Loucy (cell line): ENCODE measurements around the gene CPEB1.

ENCODE experiments used
- H2AFZ ChIP-seq: fragments of 200-600 bp; sonication (generic); 2 replicates; pipeline ENCODE4 v1.6.0; 2016; ENCODE audit warnings: antibody characterized with exemption, mild to moderate bottlenecking, low read length, moderate library complexity
- H3F3A ChIP-seq: fragments of 200-600 bp; 2 replicates; pipeline ENCODE4 v1.6.0; 2016; ENCODE audit warnings: antibody characterized with exemption, low read depth, mild to moderate bottlenecking
- H3K27me3 ChIP-seq: fragments of 200-600 bp; sonication (generic); 2 replicates; pipeline ENCODE4 v1.6.1; 2014; ENCODE audit warnings: low read length, mild to moderate bottlenecking; ENCODE audit not compliant: insufficient read depth, poor library complexity, severe bottlenecking
- H3K36me3 ChIP-seq: fragments of 200-600 bp; sonication (generic); 2 replicates; pipeline ENCODE4 v1.6.1; 2016; ENCODE audit warnings: low read length; ENCODE audit not compliant: insufficient read depth
- H3K4me1 ChIP-seq: fragments of 200-600 bp; sonication (generic); 2 replicates; pipeline ENCODE4 v1.5.1; 2014; ENCODE audit warnings: low read length, mild to moderate bottlenecking; ENCODE audit not compliant: insufficient read depth, poor library complexity, severe bottlenecking
- H3K4me2 ChIP-seq: fragments of 200-600 bp; sonication (generic); 2 replicates; pipeline ENCODE4 v1.6.0; 2014; ENCODE audit warnings: antibody characterized with exemption, low read length, low read depth, mild to moderate bottlenecking; ENCODE audit not compliant: poor library complexity, severe bottlenecking
- H3K4me3 ChIP-seq: fragments of 200-600 bp; sonication (generic); 2 replicates; pipeline ENCODE4 v1.5.1; 2014; ENCODE audit warnings: low read length, mild to moderate bottlenecking, mixed read lengths; ENCODE audit not compliant: poor library complexity, severe bottlenecking
- H3K79me2 ChIP-seq: fragments of 200-600 bp; sonication (generic); 2 replicates; pipeline ENCODE4 v1.6.1; 2014; ENCODE audit warnings: low read length; ENCODE audit not compliant: insufficient read depth
- H3K9ac ChIP-seq: fragments of 200-600 bp; sonication (generic); 2 replicates; pipeline ENCODE4 v1.6.0; 2014; ENCODE audit warnings: mild to moderate bottlenecking, low read depth, low read length, moderate library complexity; ENCODE audit not compliant: poor library complexity, severe bottlenecking
- H3K9me2 ChIP-seq: fragments of 200-600 bp; sonication (generic); replicated peaks from 2 replicates; pipeline ENCODE4 v1.6.1; 2016; ENCODE audit warnings: low read depth, low read length, mixed read lengths
- H3K9me3 ChIP-seq: fragments of 200-600 bp; sonication (generic); 2 replicates; pipeline ENCODE4 v1.6.1; 2014; ENCODE audit warnings: mild to moderate bottlenecking, antibody characterized with exemption, low read length, low read depth; ENCODE audit not compliant: insufficient read depth
- H4K20me1 ChIP-seq: fragments of 200-600 bp; sonication (generic); 2 replicates; pipeline ENCODE4 v1.6.0; 2014; ENCODE audit warnings: antibody characterized with exemption, low read length, mild to moderate bottlenecking; ENCODE audit not compliant: insufficient read depth, poor library complexity, severe bottlenecking
- EZH2phosphoT487 ChIP-seq: fragments of 200-600 bp; IDR thresholded peaks from 2 replicates; pipeline ENCODE4 v1.6.1; 2018; ENCODE audit warnings: antibody characterized with exemption, mild to moderate bottlenecking, moderate library complexity, borderline replicate concordance
- TF ChIP-seq, protein P1 (sequence below): fragments of 200-600 bp; sonication (generic); conservative IDR thresholded peaks from 2 replicates; pipeline ENCODE4 v1.5.1; 2014; ENCODE audit warnings: mild to moderate bottlenecking, antibody characterized with exemption, low read length

The CPEB1 gene

DNA sequence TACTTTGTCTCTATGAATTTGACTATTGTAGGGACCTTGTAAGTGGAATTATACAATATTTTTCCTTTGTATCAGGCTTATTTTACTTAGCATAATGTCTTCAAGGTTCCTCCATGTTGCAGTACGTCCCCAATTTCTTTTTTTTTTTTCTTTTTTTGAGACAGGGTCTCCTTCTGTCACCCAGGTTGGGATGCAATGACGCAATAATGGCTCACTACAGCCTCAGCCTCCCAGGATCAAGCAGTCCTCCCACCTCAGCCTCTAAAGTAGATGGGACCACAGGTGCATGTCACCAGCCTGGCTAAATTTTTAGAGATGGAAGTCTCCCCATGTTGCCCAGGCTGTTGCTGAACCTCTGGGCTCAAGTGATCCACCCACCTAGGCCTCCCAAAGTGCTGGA is 66.5 kb downstream of the CPEB1 start:
- no peak overlapping the region for H3K4me3 ChIP-seq
- H3K4me1 ChIP-seq, result no peaks in the 10 kb centered on the region
- TF ChIP-seq, protein P1, sequence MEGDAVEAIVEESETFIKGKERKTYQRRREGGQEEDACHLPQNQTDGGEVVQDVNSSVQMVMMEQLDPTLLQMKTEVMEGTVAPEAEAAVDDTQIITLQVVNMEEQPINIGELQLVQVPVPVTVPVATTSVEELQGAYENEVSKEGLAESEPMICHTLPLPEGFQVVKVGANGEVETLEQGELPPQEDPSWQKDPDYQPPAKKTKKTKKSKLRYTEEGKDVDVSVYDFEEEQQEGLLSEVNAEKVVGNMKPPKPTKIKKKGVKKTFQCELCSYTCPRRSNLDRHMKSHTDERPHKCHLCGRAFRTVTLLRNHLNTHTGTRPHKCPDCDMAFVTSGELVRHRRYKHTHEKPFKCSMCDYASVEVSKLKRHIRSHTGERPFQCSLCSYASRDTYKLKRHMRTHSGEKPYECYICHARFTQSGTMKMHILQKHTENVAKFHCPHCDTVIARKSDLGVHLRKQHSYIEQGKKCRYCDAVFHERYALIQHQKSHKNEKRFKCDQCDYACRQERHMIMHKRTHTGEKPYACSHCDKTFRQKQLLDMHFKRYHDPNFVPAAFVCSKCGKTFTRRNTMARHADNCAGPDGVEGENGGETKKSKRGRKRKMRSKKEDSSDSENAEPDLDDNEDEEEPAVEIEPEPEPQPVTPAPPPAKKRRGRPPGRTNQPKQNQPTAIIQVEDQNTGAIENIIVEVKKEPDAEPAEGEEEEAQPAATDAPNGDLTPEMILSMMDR, result no peak
- H2AFZ ChIP-seq, result no peak overlapping the region
- H3F3A ChIP-seq, result no peaks in the 10 kb centered on the region
- no peaks in the 10 kb centered on the region for H3K9me3 ChIP-seq
- H3K27me3 ChIP-seq, result no peaks in the 10 kb centered on the region
- H4K20me1 ChIP-seq, result no peaks in the 10 kb centered on the region
- no peaks in the 10 kb centered on the region for H3K9me2 ChIP-seq
- H3K4me2 ChIP-seq, result no peak overlapping the region
- no peaks in the 10 kb centered on the region for H3K36me3 ChIP-seq
- no peak overlapping the region for H3K9ac ChIP-seq
- no peaks in the 10 kb centered on the region for H3K79me2 ChIP-seq

DNA sequence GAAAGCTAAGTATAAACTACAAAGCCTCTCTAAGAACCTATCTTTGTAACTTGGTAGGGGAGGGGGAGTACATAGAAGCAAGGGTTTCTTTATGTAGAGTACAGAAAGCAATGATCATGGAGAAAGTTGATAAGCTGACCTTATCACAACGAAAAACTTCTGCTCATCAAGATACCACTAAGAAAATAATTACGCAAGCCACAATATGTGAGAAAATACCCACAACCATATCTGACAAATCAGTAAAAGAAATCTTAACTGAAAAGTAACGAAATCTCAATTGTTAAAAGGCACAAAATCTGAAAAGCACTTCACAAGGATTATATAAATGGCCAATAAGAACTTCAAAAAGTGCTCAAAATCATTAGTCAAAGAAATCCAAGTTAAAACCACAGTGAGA is 71.8 kb downstream of the CPEB1 start:
- no peaks in the 10 kb centered on the region for H3K36me3 ChIP-seq
- H3K27me3 ChIP-seq, result no peaks in the 10 kb centered on the region
- H3K9ac ChIP-seq, result no peak overlapping the region
- H3K79me2 ChIP-seq, result no peaks in the 10 kb centered on the region
- no peak overlapping the region for H3K4me3 ChIP-seq
- no peaks in the 10 kb centered on the region for H3K9me3 ChIP-seq
- H3K4me2 ChIP-seq, result no peak overlapping the region
- no peaks in the 10 kb centered on the region for H3K9me2 ChIP-seq
- no peaks in the 10 kb centered on the region for H4K20me1 ChIP-seq
- no peaks in the 10 kb centered on the region for H3K4me1 ChIP-seq
- no peaks in the 10 kb centered on the region for H3F3A ChIP-seq
- H2AFZ ChIP-seq, result no peak overlapping the region
- TF ChIP-seq EZH2phosphoT487, result no peak
- TF ChIP-seq, protein P1, result no peak

DNA sequence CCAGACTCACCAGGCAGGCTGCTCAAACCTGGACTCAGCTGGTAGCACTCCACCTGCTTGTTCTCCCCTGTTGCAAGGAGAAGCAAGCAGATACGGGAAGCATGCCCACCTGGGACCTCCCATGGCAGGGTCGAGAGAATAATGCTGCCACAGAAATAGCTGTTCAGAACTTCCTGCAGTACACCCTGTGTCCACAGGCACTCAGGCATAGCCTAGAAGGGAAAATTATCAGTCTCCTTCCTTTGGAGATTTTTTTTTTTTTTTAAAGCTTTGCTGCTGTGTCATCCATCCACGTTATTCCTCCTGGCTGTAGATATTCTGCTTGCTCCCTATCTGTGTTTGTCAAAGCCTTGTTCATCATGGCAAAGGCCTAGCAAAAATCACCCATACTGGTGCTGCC is 74.2 kb downstream of the CPEB1 start:
- H3K9ac ChIP-seq, result no peak overlapping the region
- H3K4me1 ChIP-seq, result no peaks in the 10 kb centered on the region
- no peaks in the 10 kb centered on the region for H3K79me2 ChIP-seq
- no peaks in the 10 kb centered on the region for H4K20me1 ChIP-seq
- no peaks in the 10 kb centered on the region for H3K9me3 ChIP-seq
- no peak overlapping the region for H3K4me2 ChIP-seq
- no peak for TF ChIP-seq EZH2phosphoT487
- TF ChIP-seq, protein P1, result no peak
- H3K9me2 ChIP-seq, result no peaks in the 10 kb centered on the region
- H3K36me3 ChIP-seq, result no peaks in the 10 kb centered on the region
- no peak overlapping the region for H3K4me3 ChIP-seq
- no peak overlapping the region for H2AFZ ChIP-seq
- H3K27me3 ChIP-seq, result no peaks in the 10 kb centered on the region
- no peaks in the 10 kb centered on the region for H3F3A ChIP-seq
